Activated T-cell treated with anti-CD3 and anti-CD28 coated beads for 48 hours (primary cell): Measurements from ENCODE around the gene C10orf95.
"Not testable (repeated sequence)": the region's sequence is repeated elsewhere in the genome, so short reads cannot be mapped to it uniquely, and the experiment has no call there.

Experiments used
- DNase-seq: peaks from one replicate; pipeline ENCODE4 v3.0.0-alpha.2; 2020; ENCODE audit warnings: low read depth

Gene C10orf95, protein sequence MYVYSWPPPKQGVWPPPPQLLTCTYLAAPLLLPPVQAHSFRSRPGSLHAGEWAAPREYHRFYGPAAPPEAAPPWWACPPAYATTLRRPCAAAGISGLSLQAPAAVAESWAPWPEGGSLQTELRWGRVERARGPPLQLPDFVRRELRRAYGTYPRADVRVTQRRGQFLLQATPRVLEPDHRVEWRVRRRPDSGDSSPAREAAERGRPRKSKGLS

DNA sequence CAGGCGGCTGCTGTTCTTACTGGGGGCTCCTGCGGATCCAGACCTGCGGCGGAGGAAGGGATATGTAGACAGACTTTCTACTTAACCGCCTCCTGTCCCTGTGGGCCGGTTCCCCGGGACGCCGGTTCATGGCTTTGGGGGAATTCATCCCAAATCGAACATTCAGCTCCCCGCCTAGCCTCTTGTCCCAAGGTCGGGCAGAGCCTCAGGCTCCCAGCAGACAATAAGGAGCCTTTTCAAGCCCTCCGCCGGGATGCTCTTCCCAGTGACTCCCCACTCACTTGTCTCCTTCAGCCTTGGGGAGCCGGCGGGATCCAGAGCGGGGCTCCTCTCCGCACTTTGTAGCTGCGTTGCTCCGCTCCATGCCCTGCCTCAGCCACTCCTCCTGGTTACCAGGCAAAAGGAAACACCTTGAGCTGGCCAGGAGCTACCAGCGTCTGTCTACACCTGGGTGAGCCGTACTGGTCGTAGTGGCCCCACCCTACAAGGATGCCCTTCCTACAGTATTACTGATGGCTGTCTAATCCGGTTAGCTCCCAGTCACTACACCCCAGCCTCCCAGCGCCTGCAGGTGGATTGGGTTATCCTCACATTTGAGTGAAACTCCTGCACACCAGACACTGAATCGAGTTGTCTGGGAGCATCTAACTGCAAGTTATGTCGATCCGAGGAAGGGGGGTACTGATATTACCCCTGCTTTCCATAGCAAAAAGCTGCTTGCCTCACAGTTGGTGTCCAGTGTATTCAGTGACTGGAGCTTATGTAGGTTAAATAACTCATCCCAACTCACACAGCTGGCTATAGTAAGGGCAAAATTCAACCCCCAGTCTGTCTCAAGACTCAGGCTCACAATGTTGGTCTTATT is at the start of gene C10orf95:
Gene C10orf95 (minus strand): TSS at position 439 of the 865 bp plus-strand sequence. CDS start 450 bp downstream, outside the sequence.
- no peak for DNase-seq

DNA sequence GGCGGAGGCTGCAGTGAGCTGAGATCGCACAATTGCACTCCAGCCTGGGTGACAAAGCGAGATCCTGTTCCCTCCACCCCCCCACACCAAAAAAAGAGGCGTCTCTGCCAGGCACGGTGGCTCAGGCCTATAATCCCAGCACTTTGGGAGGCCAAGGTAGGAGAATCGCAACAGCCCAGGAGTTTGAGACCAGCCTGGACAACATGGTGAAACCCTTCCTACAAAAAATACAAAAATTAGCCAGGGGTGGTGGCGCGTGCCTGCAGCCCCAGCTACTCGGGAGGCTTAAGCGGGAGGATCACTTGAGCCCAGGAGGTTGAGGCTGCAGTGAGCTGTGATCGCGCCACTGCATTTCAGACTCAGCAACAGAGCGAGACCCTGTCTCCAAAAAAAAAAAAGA is 49.3 kb upstream of the C10orf95 start:
- not testable (repeated sequence) for DNase-seq

DNA sequence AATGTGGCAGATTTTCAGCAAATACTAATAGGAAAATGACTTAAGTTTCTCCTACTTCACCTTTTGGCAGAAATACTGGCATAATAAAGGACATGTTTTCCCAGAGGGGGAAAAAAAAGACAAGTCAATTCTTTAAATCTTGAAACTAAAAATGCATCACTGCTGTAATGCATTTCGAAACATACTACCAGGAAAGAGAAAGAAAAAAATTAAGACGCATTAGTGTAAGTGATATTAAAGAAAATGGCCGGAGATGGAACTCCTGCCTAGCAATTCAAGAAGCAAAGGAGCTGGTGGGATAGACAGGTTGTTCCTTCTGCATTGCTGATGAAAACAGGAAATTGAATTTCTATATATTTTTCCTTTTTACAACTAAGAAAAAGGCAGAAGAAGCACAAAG is 48.0 kb upstream of the C10orf95 start:
- no peak for DNase-seq

DNA sequence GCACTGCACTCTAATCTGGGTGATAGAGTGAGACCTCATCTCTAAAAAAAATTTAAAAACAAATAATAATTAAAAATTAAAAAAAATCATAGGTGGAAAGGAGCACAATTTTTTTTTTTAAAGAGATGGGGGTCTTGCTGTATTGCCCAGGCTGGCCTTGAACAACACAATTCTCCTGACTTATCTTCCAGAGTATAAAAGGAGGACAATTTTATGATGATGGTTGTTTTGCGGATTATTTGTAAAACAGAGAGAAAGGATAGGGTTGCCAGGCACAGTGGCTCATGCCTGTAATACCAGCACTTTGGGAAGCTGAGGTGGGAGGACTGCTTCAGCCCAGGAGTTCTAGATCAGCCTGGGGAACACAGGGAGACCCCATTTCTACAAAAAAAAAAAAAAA is 46.2 kb upstream of the C10orf95 start:
- no peak for DNase-seq

DNA sequence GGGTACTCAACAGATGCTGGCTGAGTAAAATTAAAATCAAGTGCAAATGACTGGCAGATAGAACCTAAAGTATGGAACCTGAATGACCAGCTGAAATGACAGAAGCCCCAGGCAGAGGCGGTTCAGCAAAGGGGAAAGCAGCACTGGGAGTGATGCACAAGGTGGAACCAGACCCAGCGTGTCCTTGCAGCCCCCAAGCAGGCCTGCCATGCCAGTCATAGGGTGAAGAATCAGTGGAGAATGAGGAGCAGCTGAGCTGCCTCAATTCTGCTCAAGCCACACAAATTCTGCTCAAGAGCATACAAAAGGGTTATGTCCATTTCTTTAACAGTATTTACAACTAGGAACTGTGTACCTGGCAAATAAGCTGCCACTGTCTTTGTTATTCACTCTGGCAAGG is 42.4 kb upstream of the C10orf95 start:
- no peak for DNase-seq

DNA sequence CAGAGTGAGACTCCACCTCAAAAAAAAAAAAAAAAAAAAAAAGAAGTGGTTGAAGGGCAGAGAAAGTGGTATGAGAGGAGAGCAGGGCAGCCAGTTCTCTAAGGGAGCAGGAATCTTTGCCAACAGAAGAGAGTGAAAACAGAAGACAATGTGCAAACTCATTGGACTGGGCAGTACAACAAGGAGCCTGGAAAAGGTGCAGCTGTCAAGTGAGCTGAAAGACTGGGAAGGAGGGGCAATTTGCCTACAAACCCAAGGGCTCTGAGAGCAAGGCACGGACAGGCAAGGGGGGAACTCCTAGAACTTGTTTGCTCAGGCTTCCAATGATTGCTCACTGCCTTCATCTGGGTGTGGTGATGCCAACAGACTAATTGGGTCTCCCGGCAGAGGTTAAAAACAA is 41.6 kb upstream of the C10orf95 start:
- DNase-seq, result no peak

DNA sequence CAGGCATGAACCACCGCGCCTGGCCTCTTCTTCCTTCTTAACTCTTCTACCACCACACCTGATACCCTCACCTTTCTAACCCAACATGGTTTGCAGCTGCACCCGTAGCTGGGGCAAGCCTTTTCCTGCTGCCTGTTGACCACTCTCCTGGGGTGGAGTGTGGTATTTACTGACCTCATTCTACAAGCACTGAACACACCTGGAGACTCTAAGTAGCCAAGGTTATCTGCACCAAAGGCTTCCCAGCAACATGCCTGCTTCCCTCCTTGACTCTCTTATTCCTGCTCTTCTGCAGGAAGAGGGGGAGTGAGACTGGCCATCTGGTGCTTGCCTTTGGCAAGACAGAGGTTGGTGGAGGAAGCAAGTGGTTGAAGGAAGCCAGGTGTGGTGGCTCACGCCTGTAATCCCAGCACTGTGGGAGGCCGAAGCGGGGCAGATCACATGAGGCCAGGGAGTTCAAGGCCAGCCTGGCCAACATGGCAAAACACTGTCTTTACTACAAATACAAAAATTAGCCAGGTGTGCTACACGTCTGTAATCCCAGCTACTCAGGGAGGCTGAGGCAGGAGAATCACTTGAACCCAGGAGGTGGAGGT is 41.1 kb upstream of the C10orf95 start:
- no peak for DNase-seq

DNA sequence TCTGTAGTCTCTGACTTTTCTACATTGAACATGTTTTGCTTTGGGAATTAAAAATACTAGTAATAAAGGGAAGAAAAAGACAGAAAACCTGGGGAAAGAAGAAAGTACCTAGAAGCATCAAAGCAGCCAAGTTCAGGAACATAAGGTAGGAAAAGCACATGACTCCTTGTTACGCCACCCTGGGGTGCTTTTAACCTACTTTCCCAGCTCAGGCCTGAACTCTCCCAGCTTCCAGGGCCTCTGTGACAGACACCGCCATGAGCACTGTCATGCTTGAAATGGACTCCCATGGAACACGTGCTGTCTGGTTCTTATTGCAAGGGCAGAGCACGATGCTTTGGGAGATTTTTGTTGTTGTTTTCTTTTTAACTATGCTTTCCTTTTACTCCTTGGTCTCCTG is 39.8 kb upstream of the C10orf95 start:
- no peak for DNase-seq

DNA sequence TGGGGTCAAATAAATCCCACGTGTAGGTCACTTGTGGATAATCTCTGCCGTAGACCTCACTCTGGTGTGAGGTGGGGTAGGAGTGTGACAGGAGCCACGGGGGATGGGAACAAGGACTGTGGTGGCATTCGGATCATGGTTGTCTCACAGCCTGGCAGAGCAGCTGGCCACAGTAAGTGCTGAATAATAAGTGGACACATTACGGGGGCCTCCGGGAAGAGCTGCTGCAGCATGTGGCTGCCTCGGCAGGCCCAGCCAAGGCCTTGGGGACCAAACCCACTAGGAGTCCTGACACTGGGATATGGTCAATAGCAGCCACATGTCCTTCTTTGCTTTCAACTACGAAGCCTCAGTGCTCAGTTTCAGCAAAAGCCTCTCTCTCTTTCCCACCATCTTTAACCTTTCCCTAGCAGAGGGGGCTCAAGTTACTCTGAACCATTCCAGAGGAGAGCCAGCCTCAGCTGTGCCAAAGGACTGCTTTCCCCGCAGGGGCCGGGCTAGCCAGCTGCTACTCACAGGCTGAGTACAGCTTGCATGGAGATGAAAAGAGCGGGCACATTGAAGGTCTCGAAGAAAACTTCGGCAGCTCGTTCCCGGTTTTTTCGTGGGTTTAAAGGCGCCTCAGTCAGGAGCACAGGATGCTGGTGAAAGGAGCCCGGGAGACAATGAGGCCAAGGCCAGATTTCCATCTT is 33.9 kb upstream of the C10orf95 start:
- DNase-seq, result no peak

DNA sequence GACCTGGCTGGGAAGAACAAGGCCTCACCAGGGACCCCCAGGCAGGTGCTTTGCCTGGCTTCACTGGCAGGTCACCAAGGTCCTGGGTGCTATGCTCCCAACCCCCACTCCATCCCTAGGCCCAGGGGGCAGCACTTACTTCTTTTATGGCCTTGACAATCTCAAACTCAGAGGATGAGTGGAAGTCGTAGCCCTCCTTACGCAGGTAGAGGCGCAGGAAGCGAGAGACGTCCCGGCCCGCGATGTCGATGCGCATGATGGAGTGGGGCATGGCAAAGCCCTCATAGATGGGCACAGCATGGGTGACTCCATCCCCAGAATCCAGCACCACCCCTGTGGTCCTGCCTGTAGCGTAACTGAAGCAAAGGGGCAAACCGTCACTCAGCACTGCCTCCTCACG is 32.7 kb upstream of the C10orf95 start:
- no peak for DNase-seq

DNA sequence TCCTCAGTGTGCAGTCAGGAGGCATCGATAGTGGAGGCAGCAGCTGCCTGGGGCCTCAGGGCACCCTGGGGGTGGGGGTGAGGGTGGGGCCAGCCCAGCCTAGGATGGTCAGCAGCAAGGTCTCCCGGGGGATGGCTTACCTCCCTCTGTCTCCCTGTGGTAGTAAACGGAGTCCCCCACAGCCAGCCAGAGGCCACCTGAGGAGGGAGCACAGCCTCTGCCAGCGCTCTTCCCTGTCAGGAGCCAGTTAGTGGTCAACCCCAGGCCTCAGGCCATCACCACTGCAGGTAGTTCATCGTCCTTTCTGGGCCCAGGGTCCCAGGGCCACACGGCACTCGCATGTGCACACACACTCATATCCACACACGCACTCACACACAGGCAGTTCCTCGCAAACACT is 29.1 kb upstream of the C10orf95 start:
- DNase-seq, result no peak

DNA sequence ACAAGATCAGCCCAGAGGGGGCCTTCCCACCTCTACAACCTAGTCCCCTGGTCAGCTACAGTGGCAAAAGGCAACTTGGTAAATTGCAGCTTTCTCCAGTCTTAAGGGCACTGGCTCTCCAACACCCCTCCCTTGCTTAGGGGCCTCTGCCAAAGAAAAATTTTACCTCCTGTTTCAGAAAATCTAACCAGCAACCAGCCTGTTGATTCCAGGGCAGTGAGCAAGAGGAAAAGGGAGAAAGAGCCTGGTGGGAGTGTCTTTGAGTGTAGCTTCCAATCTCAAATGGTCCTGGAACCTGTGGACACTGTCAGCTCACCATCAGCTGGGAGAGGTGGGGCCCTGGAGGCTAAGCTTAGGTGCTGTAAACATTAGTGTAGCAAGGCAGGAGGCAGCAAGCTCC is 28.3 kb upstream of the C10orf95 start:
- no peak for DNase-seq

DNA sequence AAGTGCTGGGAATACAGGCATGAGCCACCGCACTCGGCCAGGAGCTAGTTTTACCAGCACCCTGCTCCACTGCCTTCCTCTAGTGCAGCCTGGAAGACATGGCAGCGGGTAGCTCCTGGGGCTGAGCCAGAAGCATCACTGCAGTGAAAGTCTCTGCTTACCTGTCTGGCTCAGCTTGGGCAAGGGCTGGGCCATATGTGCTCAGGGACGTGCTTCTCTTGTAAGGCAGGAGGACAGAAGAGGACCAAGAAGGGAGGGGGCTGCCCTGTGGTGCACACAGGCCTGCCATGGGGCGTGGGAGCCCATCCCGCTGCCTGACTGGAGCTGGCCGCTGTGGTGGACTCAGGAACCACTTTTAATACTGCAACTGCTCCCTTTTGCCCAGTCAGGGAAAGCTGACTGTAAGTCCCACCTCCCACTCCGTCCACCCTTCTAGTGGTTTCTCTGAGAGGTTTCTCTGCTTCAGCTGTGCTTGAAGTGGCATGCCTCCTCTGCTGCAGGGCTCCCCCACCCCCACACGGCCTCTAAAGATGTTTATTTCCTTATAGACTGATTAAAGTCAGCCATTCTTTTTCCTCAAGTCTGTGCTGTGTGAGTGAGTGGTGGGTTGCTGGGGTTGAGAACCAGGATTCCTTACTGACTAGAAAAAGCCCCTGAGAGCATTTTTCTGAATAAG is 25.3 kb upstream of the C10orf95 start:
- DNase-seq, result no peak

DNA sequence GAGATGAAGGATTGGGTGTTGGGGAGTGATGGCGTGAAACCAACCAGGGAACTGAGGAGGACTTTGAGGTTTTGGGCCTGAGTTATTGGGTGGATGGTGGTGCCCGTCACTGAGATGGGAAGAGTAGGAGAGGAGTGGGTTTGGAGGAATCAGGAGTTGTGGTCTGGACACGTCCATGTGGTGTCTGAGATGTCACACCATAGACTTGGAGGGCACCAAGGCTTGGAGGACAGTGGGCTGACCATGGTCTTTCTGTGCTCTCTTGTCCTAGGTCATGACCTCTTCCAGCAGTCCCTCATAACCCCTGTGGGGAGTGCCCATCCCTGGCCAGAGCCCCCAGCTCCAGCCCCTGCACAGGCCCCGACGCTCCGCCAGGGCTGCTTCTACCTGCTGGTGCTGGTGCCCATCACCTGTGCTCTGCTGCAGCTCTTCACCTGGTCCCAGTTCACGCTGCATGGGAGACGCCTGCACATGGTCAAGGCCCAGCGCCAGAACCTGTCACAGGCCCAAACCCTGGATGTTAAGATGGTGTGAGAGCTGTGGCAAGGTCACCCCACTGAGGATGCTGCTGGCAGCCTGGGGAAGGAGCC is 24.2 kb upstream of the C10orf95 start:
- no peak for DNase-seq

DNA sequence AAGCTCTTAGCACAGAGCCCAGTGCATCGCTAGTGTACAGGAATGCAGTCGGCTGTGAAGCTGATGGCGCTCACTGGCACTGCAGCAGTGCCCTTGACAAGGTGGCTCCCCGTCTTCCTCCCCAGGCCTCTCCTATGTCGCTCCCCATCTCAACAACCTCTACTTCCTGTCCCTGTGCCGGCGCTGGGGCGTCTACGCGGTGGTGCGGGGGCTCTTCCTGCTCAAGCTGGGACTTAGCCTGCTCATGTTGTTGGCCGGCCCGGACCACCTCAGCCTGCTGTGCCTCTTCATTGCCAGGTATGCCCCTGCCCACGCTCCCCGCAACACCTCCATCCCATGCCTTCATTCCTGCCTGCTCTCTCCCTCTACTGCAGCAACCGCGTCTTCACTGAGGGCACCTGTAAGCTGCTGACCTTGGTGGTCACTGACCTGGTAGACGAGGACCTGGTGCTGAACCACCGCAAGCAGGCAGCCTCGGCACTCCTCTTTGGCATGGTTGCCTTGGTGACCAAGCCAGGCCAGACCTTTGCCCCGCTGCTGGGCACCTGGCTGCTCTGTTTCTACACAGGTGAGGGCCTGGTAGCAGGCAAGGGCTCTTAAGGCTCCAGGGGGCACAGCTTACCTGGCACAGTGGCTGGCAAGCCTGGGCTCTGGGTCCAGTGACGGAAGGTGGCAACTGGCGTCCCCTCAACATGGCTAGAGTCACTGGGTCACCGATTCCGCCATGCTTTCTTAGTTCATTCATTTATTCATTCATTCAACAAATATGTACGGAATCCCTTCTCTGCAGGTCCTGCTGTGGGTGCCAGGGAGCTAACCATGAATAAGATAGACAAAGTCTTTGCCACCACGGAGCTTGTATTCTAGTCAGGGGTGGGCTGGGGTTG is 22.3 kb upstream of the C10orf95 start:
- DNase-seq, result no peak

DNA sequence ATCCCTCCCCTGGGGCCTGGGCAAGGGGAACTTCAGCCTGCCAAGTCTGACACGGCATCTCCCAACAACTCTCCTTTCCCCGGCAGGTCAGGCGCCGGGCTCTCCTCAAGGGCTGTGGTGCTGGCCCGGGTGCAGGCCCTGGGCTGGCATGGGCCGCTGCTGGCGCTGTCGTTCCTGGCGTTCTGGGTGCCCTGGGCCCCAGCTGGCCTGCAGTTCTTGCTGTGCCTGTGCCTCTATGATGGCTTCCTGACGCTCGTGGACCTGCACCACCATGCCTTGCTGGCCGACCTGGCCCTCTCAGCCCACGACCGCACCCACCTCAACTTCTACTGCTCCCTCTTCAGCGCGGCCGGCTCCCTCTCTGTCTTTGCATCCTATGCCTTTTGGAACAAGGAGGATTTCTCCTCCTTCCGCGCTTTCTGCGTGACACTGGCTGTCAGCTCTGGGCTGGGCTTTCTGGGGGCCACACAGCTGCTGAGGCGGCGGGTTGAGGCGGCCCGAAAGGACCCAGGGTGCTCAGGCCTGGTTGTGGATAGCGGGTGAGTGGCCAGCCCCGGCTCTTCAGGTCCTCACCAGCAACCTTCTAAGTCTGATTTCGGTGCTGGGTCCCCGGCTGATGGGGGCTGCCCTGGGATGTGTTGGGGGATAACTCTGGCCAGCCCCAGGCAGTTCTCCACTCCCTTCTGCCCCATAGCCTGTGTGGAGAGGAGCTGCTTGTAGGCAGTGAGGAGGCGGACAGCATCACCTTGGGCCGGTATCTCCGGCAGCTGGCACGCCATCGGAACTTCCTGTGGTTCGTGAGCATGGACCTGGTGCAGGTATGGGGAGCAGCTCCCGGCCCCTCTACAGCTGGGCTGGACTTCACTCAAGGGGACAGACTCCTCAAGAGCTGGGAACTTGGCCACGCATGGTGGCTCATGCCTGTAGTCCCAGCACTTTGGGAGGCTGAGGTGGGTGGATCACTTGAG is 19.5 kb upstream of the C10orf95 start:
- no peak for DNase-seq

DNA sequence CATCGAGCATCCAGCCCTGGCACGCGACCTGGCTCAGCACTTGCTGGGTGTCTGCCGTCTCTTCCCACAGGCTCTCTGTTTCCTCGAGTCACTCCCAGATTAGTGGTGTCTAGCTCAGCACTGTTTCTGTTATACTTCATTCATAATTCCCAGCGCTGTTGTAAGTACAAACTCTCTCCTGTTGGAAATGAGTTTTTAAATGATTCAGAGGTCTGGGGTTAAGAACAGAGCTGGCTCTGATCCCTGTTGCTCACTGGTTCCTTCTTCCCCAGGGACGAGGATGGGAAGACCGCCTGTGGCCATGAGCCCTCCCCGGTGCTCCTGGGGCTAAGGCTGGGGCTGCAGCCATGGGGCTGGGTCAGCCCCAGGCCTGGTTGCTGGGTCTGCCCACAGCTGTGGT is 17.3 kb upstream of the C10orf95 start:
- no peak for DNase-seq

DNA sequence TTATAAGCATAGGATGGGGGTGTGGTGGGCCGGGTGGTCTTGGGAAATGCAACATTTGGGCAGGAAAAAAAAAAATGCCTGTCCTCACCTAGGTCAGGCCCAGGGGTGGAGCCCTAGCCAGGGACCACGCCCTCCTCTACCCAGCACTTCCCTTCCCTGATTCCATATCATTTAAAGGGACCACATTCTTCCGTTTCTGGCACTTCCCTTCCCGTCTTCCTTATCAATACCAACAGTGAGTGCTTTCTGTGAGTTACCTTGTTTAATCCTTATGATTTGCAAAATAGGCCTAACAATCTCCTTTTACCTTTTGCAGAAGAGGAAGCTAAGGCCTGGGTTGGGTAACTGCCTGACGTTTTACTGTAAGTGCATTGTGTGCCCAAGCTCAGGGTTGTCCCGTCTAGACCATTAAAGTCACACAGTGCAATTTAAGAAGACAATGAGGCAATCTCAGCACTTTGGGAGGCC is 16.7 kb upstream of the C10orf95 start:
- DNase-seq, result no peak

DNA sequence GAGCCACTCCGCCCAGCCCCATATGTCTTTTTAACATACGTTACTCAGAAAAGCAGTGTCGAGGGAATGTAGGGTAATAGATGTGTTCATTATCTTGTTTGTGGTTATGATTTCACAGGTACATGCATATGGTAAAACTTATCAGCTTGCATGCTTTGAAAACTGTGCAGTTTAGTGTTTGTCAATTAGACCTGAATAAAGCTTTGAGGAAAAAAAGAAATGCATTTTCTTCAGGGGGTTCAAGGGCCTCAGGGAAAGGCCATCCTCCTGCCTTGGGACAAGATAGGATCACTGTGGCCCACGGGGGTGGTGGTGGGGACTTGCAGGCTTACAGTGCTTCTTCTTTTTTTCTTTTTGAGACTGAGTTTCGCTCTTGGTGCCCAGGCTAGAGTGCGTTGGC is 16.0 kb upstream of the C10orf95 start:
- DNase-seq, result no peak
